WERI-Rb-1 (cell line): Measurements from ENCODE around the gene NAA60.
A peak's percentile ranks its signal among the peaks of the same experiment; 100 is the strongest.

Experiments used
- DNase-seq: peaks from one replicate; pipeline ENCODE4 v3.0.0-alpha.2; 2020
- H3K27ac ChIP-seq: fragments of 250-450 bp; sonication (Bioruptor Pico); 2 replicates; pipeline ENCODE4 v1.5.1; 2020; ENCODE audit warnings: mild to moderate bottlenecking, moderate library complexity
- H3K27me3 ChIP-seq: fragments of 250-450 bp; sonication (Bioruptor Pico); 2 replicates; pipeline ENCODE4 v1.5.1; 2021; ENCODE audit warnings: mild to moderate bottlenecking, low read depth, moderate library complexity; ENCODE audit not compliant: insufficient read depth, severe bottlenecking
- H3K36me3 ChIP-seq: fragments of 250-450 bp; sonication (Bioruptor Pico); 2 replicates; pipeline ENCODE4 v1.5.1; 2020; ENCODE audit warnings: mild to moderate bottlenecking, moderate library complexity
- H3K4me3 ChIP-seq: 2 replicates; pipeline ENCODE4 v1.5.1; 2011; ENCODE audit warnings: low read depth, mild to moderate bottlenecking, control low read depth, low read length
- H3K9me3 ChIP-seq: fragments of 250-450 bp; sonication (Bioruptor Pico); 2 replicates; pipeline ENCODE4 v1.5.1; 2021; ENCODE audit warnings: mild to moderate bottlenecking, moderate library complexity; ENCODE audit not compliant: severe bottlenecking
- TF ChIP-seq, protein P1 (sequence below): IDR thresholded peaks from 2 replicates; pipeline ENCODE4 v1.5.1; 2011; ENCODE audit warnings: low read depth, mild to moderate bottlenecking, control low read depth, inconsistent platforms, low read length

The NAA60 gene

DNA sequence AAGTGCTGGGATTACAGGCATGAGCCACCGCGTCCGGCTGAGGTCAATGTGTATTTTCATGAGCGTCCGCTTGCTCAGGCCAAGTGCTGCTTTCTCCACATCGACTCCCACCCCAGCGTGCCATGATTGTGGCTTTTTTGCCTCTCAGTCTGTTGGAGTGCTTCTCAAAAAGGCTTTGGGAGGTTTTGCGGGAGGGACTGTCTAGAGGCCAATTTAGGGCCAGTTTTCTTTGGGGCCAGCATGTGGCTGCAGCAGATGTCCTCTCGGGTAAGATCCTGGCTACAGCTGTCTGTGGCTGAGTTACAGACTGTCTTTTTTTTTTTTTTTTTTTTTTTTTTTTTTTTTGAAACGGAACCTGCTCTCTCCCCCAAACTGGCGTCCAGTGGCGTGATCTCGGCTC lies 45.3 kb downstream of the NAA60 start:
- TF ChIP-seq, protein P1, sequence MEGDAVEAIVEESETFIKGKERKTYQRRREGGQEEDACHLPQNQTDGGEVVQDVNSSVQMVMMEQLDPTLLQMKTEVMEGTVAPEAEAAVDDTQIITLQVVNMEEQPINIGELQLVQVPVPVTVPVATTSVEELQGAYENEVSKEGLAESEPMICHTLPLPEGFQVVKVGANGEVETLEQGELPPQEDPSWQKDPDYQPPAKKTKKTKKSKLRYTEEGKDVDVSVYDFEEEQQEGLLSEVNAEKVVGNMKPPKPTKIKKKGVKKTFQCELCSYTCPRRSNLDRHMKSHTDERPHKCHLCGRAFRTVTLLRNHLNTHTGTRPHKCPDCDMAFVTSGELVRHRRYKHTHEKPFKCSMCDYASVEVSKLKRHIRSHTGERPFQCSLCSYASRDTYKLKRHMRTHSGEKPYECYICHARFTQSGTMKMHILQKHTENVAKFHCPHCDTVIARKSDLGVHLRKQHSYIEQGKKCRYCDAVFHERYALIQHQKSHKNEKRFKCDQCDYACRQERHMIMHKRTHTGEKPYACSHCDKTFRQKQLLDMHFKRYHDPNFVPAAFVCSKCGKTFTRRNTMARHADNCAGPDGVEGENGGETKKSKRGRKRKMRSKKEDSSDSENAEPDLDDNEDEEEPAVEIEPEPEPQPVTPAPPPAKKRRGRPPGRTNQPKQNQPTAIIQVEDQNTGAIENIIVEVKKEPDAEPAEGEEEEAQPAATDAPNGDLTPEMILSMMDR = no peak
- Histone ChIP-seq H3K36me3 (peaks cover 36% of the 10 kb centered on the region), H3K27me3 (no peaks in the 10 kb centered on the region), H3K27ac (peak overlapping the region; percentile 75), H3K9me3 (no peaks in the 10 kb centered on the region), H3K4me3 (no peak overlapping the region)
- DNase-seq = peak; percentile 41

DNA sequence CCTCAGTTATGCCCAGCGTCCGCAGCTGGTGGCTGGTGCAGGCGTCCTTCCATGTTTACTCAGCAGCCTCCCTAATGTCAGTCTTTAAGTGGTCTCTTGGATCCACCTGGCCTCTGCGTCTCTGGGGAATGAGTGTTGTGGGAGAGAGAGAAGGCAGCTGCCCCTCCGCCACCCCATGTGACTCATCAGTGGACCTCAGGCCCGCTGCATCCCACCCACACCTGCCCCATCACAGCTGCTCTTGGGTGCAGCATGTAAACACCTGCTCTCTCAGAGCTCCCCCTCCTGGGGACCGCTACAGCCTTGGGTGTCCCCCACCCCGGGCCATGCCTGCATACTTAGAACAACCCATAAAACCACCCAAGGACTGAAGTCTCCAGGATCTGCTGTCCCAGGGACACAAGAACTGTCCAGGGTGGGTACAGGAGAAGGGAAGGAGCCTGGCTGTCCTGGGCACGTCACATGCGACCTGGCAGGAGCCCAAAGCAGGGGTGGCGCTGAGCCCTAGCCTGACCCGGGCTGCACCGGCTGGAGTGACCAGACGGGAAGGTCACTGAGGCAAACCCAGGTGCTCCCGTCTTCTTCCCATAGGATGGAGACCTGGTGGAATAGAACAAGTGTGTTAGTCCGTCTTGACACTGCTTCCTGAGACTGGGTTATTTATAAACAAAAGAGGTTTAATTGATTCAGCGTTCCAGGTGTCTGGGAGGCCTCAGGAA lies 47.6 kb downstream of the NAA60 start:
- H3K9me3 ChIP-seq = no peaks in the 10 kb centered on the region
- TF ChIP-seq, protein P1 = peak; percentile 21; the same call in 1 of the 2 replicates
- peaks cover 19% of the 10 kb centered on the region for H3K36me3 ChIP-seq
- H3K27ac ChIP-seq = no peak overlapping the region; the same call in 1 of the 2 replicates
- DNase-seq = peak; percentile 48
- no peak overlapping the region for H3K4me3 ChIP-seq
- no peaks in the 10 kb centered on the region for H3K27me3 ChIP-seq

DNA sequence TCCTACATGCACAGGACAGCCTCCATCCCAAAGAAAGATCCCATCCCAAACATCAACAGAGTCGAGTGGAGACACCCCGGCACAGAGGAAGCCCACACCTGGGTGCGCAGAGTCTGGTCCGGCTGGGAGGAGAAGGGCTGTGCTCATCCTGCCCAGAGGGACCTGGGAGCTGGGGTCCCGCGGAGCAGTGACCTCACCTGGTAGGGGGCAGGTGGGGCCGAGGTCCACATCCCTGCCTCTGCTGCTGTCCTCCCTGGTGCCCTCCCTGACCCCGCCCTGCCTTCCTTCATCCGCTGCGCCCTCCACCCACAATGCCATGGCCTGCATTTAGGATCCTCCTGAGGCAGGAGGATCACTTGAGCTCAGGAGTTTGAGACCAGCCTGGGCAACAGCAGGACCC lies 48.9 kb downstream of the NAA60 start:
- Histone ChIP-seq H3K4me3 (no peak overlapping the region), H3K27ac (peak overlapping the region; percentile 48), H3K27me3 (no peaks in the 10 kb centered on the region), H3K9me3 (no peaks in the 10 kb centered on the region), H3K36me3 (peaks cover 6% of the 10 kb centered on the region; the same call in 1 of the 2 replicates)
- no peak for DNase-seq
- TF ChIP-seq, protein P1 = no peak

DNA sequence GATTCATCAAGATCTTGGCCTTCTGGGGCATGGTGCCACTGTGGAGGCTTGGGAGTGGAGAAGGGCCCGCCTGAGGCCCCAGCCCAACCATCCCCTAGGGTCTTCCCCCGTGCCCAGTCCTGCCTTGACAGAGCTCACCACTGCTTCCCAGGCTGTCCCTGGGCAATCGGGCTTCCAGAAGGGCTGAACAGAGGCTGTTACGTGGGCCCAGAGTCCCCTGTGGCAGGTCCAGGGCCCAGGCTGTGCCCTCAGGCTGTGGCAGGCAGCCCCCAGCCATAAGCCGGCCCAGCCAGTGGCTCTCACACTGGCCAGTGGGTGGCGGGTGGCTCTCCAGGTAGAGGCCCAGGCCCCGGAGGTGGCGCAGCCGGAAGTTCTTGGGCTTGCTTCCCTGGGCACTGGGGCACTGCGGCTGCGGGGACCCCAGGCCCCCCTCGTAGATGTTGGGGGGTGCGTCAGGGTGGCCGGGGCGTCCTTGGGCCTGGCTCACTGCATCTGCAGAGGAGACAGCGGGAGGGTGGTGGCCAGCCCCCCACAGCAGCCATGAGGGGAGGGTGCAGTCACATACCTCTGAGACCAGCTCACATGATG lies 51.0 kb downstream of the NAA60 start:
- TF ChIP-seq, protein P1 = no peak
- no peaks in the 10 kb centered on the region for H3K27me3 ChIP-seq
- H3K36me3 ChIP-seq = no peaks in the 10 kb centered on the region
- no peak for DNase-seq
- H3K9me3 ChIP-seq = no peaks in the 10 kb centered on the region
- H3K27ac ChIP-seq = no peak overlapping the region
- H3K4me3 ChIP-seq = no peak overlapping the region

DNA sequence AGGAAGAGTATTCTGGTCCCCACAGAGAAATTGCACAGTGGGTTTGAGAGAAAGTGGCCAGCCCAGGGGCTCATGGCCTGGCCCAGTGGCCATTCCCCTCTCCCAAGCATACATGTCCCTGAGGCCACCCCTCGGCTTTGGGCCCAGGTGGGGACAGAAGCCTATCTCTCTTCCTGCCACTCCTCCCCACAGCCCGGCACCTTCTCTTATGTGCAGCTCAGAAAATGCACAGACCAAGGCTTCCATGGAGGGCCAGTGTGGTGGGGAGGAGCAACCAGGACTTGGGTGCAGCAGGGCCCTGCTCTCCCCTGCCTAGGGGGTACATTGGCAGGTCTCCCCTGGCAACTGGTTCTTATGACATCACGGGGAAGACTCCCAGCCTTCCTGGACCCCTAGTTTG lies 51.7 kb downstream of the NAA60 start, which contains the start of gene C16orf90:
Gene C16orf90, minus strand, starts transcription at position 314 of the 400 bp plus-strand sequence. Its CDS starts 68 bp downstream, at position 246.
- TF ChIP-seq, protein P1 = no peak
- Histone ChIP-seq H3K27me3 (no peaks in the 10 kb centered on the region), H3K27ac (no peak within 1 kb of the TSS), H3K36me3 (no peaks in the 10 kb centered on the region), H3K4me3 (no peak within 1 kb of the TSS), H3K9me3 (no peaks in the 10 kb centered on the region)
- DNase-seq = no peak
